ENCODE data around the gene EHD4.

GRCh38 chr15:41983621-41984571 lies 11.5 kb upstream of the EHD4 start:
- no peak for TF ChIP-seq CTCF (IDR thresholded peaks at IDR 0.05)
- TF ChIP-seq POLR2A (IDR thresholded peaks at IDR 0.05): no peak
- TF ChIP-seq POLR2AphosphoS5 (IDR thresholded peaks at IDR 0.05; ENCODE audit: insufficient read depth in 1 of 2, low read depth in 1 of 2): no peak

Data from vagina (tissue), 2 donors.